Measurements from ENCODE around the gene KCNB1.
"Not testable (repeated sequence)": the region's sequence is repeated elsewhere in the genome, so short reads cannot be mapped to it uniquely, and the experiment has no call there.

The KCNB1 gene

GRCh38 chr20:49315580-49315979, 166.9 kb downstream of the KCNB1 start:
- no peak for TF ChIP-seq CTCF (IDR thresholded peaks at IDR 0.05; ENCODE audit: low read depth, low read length)
- no peak for DNase-seq (ENCODE audit: low read depth, low spot score)
- in situ Hi-C loops (cut with HindIII; ENCODE audit: low sequenced_read_pairs): no loop called here
- no peak overlapping the region for H3K4me3 ChIP-seq (ENCODE audit: low read depth, low read length)

GRCh38 chr20:49314052-49314451, 168.4 kb downstream of the KCNB1 start:
- H3K4me3 ChIP-seq (ENCODE audit: low read depth, low read length); in situ Hi-C loops (cut with HindIII; ENCODE audit: low sequenced_read_pairs); DNase-seq (ENCODE audit: low read depth, low spot score): not testable (repeated sequence)
